Psoas muscle (tissue), 8 donors: ENCODE data around the gene SGCG. TPM values are rescaled to one million over a fixed set of nuclear protein-coding genes. Genes with fewer than 3 reads are reported as not detected.

Experiments
- ATAC-seq, 4 donors: fragments of 200-7000 bp; cut with Tn5 transposase; one replicate each; pipeline ENCODE4 v1.9.1; 2020; ENCODE audit warnings: moderate library complexity in 3 of 4, mild to moderate bottlenecking in 2 of 4
- DNase-seq, 2 donors: peaks; one replicate each; pipeline ENCODE4 v3.0.0-alpha.2; 2020
- H3K27ac ChIP-seq: fragments of 200-600 bp; one replicate; pipeline ENCODE4 v1.8.0; 2022
- H3K27me3 ChIP-seq, 3 donors: fragments of 200-600 bp in 1 of 3; one replicate each; pipeline versions ENCODE4 v1.6.1 to v1.8.0; 2013 to 2022; ENCODE audit warnings: low read length in 2 of 3, mild to moderate bottlenecking in 2 of 3, moderate library complexity in 1 of 3; ENCODE audit not compliant: insufficient read depth in 3 of 3
- H3K36me3 ChIP-seq, 2 donors: fragments of 200-600 bp in 1 of 2; one replicate each; pipeline versions ENCODE4 v1.6.1 to v1.8.0; 2013 to 2022; ENCODE audit warnings: low read depth in 1 of 2, mild to moderate bottlenecking in 1 of 2, moderate library complexity in 1 of 2; ENCODE audit not compliant: insufficient read depth in 1 of 2
- H3K4me1 ChIP-seq: fragments of 200-600 bp; one replicate; pipeline ENCODE4 v1.8.0; 2022
- H3K4me3 ChIP-seq: fragments of 200-600 bp; one replicate; pipeline ENCODE4 v1.8.0; 2022; ENCODE audit warnings: mild to moderate bottlenecking
- H3K9me3 ChIP-seq: fragments of 200-600 bp; one replicate; pipeline ENCODE4 v1.8.0; 2022
- CTCF ChIP-seq: fragments of 200-600 bp; IDR thresholded peaks from one replicate; pipeline ENCODE4 v1.8.0; 2022; ENCODE audit warnings: antibody characterized with exemption
- WGBS, 3 donors: extraction: QIAGEN DNeasy Blood & Tissue Kit; methylation state at CpG; one replicate each; pipeline versions ENCODE4 v1.1.6 to v1.1.7; 2013; 5-methylcytosine and 5-hydroxymethylcytosine counted together
- intact Hi-C, 2 donors: fragments of 100-400 bp; cut with DNase I; formaldehyde crosslinking; loops; one replicate each; pipeline versions ENCODE4 v1.11.0 to v1.14.2; 2022
- polyA plus RNA-seq, 3 donors: library from polyadenylated mRNA; stranded (reverse); fragments of 200-250 nt; gene quantifications; one replicate each; pipeline ENCODE4 v1.2.3, GENCODE V29; 2013
- total RNA-seq, 4 donors: library from RNA; stranded (reverse); fragmentation: NEBNext Ultra II Directional in 2 of 4; extraction: Animal tissue kit (Norgen Biotek cat#: 25700) in 2 of 4; gene quantifications; one replicate each; pipeline versions ENCODE4 v1.2.1 to v1.2.4, GENCODE V29; 2021 to 2023
- donor health status: healthy with polysubstance abuse.
- donor health status: DM: no; HTN: no; CAD: no; lungs with moderate emphysema.
- donor health status: Bipolar disorder and iron deficiency.
- donor health status: healthy.
- donor health status: DM: yes; HTN: yes; CAD: no.
- donor health status: DM: no; HTN: no; CAD: no.
- donor health status: DM: no; HTN: no; CAD: no.
- donor health status: DM: yes; HTN: yes; CAD: no.

Gene SGCG
- total and polyA plus RNA-seq, 7 donors: 1.4 to 77.6 (median 32.0) TPM

GRCh38 chr13:23320926-23321534 is 140.3 kb downstream of the SGCG start:
- intact Hi-C loops: no loop called here
- no peak for TF ChIP-seq CTCF
- 24 to 48% (median 30%) methylated on average over 4 of the region's 4 CpGs for WGBS, 3 donors
- Histone ChIP-seq H3K4me3 (no peak overlapping the region), H3K36me3 (no peaks in the 10 kb centered on the region), H3K9me3 (no peaks in the 10 kb centered on the region), H3K27me3 (no peaks in the 10 kb centered on the region), H3K4me1 (peaks cover 26% of the 10 kb centered on the region), H3K27ac (peak overlapping the region; percentile 81)
- DNase-seq (no peak), ATAC-seq (peak; percentile 2 to 39 (median 16))

GRCh38 chr13:23321535-23322241 is 140.9 kb downstream of the SGCG start:
- Histone ChIP-seq H3K4me1 (peaks cover 26% of the 10 kb centered on the region), H3K36me3 (no peaks in the 10 kb centered on the region), H3K27me3 (no peaks in the 10 kb centered on the region), H3K27ac (peak overlapping the region; percentile 81), H3K4me3 (peak overlapping the region; percentile 8), H3K9me3 (no peaks in the 10 kb centered on the region)
- ATAC-seq: peak; percentile 91 to 96 (median 96)
- intact Hi-C loops: loop anchor here in 1 of 2 donors (2.0 kb wide), 1 partner anchor 53 kb away; no protein-coding TSS in a partner anchor
- no peak for TF ChIP-seq CTCF
- 18 to 40% (median 22%) methylated on average over 6 of the region's 6 CpGs for WGBS, 3 donors
- peak; percentile 77 to 83 for DNase-seq

- TF ChIP-seq CTCF: no peak
- H3K27ac ChIP-seq: peak overlapping the region; percentile 81
- ATAC-seq: peak; percentile 24 to 63 (median 48)
- no peak for DNase-seq
- WGBS, 3 donors: 60 to 78% (median 71%) methylated on average over 18 to 19 of the region's 19 CpGs
- H3K4me3 ChIP-seq: no peak overlapping the region
- no peaks in the 10 kb centered on the region for H3K27me3 ChIP-seq
- intact Hi-C loops: loop anchor here in 1 of 2 donors (2.0 kb wide), 1 partner anchor 52 kb away; no protein-coding TSS in a partner anchor
- H3K9me3 ChIP-seq: no peaks in the 10 kb centered on the region
- H3K36me3 ChIP-seq: no peaks in the 10 kb centered on the region
- H3K4me1 ChIP-seq: peaks cover 26% of the 10 kb centered on the region
Observed at GRCh38 chr13:23322353-23323336, 141.9 kb downstream of the SGCG start.

GRCh38 chr13:23323946-23324709 is 143.3 kb downstream of the SGCG start:
- DNase-seq (no peak), ATAC-seq (no peak)
- intact Hi-C loops: loop anchor here in 1 of 2 donors (2.0 kb wide), 1 partner anchor 51 kb away; no protein-coding TSS in a partner anchor
- Histone ChIP-seq H3K27me3 (no peaks in the 10 kb centered on the region), H3K9me3 (no peaks in the 10 kb centered on the region), H3K4me3 (no peak overlapping the region), H3K4me1 (peaks cover 26% of the 10 kb centered on the region), H3K36me3 (no peaks in the 10 kb centered on the region), H3K27ac (peak overlapping the region; percentile 38)
- no peak for TF ChIP-seq CTCF
- 50 to 62% (median 53%) methylated on average over 17 of the region's 17 CpGs for WGBS, 3 donors
